NCI-H526 treated with DMSO at 0.1 percent for 48 hours (cell line): ENCODE measurements around the gene FGF5.
"Not testable (repeated sequence)": the region's sequence is repeated elsewhere in the genome, so short reads cannot be mapped to it uniquely, and the experiment has no call there.

ENCODE experiments used
- DNase-seq: peaks from one replicate; lab custom pipeline; 2025; lab: John Stamatoyannopoulos, UW

The FGF5 gene

DNA sequence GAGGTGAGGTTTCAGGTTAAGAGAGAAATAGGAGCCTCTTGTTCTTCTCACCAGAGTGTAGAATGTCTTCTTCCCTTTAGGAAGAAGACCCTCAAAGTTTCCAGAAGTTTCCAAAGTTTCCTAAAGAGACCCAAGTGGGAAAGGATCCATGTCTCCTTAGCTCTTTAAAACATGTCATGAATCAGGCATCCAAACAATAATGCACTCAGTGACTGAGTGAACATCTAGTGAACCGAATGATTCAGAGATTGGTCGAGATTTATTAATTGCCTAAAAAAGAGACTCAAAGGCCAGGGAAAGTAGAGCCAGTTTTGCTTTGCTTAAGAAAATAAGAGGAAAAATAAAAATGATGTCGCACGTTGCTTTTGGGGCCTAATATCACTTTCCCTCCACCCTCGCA, 29.4 kb downstream of the FGF5 start:
- no peak for DNase-seq

- no peak for DNase-seq
Measured at GRCh38 chr4:80301884-80302283, 35.4 kb downstream of the FGF5 start.

DNA sequence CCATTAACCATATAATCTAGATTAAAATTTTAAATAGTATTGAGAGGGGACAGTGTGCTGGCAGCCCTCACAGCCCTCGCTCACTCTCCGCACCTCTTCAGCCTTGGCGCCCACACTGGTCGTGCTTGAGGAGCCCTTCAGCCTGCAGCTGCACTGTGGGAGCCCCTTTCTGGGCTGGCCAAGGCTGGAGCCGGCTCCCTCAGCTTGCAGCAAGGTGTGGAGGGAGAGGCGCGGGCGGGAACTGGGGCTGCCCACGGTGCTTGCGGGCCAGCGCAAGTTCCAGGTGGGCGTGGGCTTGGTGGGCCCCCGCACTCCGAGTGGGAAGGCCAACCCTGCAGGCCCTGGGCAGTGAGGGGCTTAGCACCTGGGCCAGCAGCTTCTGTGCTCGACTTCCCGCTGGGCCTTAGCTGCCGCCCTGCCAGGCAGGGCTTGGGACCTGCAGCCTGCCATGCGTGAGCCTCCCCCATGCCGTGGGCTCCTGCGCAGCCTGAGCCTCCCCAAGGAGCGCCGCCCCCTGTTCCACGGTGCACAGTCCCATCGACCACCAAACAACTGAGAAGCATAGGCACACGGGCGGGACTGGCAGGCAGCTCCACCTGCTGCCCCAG, 36.3 kb downstream of the FGF5 start:
- no peak for DNase-seq

DNA sequence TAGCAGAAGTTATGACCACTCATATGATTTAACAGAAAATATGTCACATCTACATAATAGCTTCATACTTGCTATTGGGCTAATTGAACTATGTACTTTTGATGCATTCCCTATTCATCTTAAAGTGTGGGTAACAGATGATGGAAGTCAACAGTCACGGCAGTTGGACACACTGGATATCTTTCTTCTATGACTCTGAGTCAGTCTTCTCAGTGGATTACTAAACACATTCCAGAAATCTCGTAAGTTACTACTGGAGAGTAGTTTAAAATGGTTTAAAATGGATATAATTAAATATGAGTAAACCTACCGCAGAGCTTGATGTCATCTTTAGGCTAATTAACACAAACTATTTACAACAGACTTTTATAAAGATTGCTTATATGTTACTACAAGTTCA, 39.0 kb downstream of the FGF5 start:
- DNase-seq, result no peak

- no peak for DNase-seq
Measured at GRCh38 chr4:80306260-80306659, 39.8 kb downstream of the FGF5 start.

- peak; percentile 83 for DNase-seq
Measured at GRCh38 chr4:80307183-80307735, 40.8 kb downstream of the FGF5 start.

GRCh38 chr4:80307774-80308465, 41.5 kb downstream of the FGF5 start:
- DNase-seq, result no peak

DNA sequence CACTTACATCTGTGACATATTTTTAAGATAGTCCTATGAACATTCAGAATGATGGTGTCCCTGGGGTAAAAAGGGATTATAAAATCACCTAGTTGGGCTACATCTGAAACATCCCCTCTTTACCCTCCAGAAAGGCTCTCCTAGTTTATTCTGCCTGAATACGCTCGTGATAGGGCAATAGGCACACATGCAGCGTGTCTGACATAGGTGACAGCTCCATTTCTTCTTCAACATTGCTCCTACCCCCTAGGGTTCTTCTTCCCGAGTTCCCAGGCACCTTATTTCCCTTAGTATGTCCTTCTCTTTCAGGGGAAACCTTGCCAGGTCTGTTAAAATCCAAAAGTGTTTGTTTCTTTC, 42.0 kb downstream of the FGF5 start:
- no peak for DNase-seq

DNA sequence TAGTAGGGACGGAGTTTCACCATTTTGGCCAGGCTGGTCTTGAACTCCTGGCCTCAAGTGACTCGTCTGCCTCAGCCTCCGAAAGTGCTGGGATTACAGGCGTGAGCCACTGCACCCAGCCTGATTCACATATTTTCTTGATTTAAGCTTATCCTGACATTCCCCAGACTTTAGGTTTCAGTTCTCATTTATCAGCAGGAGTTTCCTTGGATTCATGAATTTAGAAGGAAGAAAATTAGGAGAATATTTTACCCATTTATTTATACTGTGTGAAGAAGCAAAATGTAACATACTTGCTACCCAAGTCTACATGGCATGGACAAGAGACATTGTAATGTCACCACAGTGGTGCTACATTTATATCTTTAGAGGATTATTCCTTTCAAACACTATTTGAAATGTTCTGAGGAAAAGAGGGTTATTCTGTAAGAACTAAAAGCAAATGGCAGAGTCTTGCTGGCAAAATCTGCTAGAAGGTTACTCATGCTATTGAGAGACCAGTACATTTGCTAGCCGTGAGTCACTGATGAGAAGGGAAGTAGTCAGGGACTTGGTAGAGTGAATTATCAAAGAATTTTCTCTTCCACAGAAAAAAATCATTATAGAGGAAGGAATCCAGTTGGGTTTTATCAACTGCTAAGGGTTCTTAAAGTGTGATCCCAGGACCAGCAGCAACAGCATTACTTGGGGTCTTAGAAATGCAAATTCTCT, 43.0 kb downstream of the FGF5 start:
- no peak for DNase-seq

- DNase-seq, result no peak
Measured at GRCh38 chr4:80311130-80311529, 44.7 kb downstream of the FGF5 start.

DNA sequence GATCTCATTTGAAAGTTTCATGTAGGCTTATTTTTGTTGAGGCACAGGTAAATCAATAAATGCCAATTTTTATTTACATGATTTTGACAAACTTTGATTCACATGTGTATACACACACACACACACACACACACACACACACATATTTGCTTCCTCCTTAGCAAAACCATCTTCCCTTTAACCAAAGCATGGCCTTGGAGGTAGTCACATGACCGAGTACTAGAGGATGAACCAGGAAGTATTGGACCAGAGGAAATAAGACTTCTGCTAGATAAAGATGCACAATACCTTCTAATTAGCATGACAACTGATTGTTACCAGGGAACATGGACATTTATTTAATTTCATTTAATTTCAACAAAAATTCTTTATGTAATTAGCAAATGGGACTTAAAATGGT, 45.7 kb downstream of the FGF5 start:
- no peak for DNase-seq

GRCh38 chr4:80313627-80314026, 47.2 kb downstream of the FGF5 start:
- DNase-seq, result no peak

DNA sequence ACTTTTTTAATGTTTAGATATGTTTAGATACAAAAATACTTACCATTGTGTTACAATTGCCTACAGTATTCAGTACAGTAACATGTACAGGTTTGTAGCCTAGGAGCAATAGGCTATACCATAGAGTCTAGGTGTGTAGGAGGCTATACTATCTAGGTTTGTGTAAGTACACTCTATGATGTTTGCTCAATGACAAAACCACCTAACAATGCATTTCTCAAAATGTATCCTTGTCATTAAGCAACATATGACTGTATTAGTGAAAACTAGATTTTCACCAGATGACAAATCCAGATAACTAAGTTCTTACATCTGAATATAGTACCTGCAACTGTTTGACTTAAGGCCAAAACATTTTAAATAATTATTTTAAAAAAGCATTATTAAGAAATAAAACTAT, 49.4 kb downstream of the FGF5 start:
- DNase-seq, result not testable (repeated sequence)

GRCh38 chr4:80321341-80321740, 54.9 kb downstream of the FGF5 start:
- no peak for DNase-seq

- no peak for DNase-seq
Measured at GRCh38 chr4:80321776-80322175, 55.3 kb downstream of the FGF5 start.

DNA sequence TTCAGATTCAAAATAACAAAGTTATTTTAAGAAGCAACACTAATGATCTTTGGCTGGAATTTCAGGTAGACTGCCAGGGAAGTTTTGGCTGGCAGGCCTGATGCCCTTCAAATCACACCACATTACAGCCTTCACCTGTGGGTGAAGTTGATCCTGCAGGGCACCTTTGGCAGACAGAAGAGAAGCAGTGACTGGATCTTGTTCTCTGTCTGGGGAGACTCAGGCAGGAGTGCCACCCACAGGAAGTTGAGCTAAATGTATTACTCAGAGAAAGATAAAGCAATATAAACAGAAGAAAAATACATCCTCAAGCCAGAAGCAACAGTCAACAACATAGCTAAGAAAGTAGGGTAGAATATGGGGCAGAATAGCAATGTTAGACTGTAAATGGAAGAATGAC, 56.3 kb downstream of the FGF5 start:
- no peak for DNase-seq

DNA sequence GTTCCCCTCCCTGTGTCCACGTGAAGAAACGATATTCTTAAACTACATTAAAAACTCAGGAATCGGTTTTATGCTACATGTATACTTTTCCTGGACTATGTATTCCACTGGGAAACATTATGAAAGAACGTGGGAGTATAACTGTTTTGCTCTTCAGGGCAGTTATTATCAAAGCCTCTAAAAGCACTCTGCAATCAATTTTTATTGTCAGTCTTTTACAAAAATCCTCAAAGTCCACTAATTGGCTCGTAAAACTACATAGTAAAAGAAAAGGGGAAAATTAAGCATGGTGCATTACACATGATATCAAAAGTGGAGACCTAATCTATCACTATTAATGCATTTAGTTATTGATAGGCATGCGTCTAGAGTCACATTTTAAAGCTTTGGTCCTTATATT, 57.7 kb downstream of the FGF5 start:
- no peak for DNase-seq

DNA sequence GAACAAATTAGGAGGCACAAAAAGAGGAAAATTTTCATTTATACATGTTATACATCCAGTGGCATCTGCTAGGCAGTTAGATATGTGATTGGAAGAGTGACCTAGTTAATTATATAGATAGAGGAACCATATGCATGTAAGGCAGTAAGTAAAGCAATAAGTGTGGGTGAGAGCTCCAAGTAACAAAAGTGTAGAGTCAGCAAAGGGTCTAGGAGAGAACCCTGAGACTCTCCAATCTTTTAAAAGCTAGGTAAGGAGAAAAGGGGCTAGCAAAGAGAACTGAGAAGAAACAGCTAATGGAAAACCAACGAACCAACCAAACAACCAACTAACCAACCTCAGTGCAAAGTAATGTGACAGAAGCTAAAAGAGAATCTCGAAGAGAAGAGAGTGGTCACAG, 65.2 kb downstream of the FGF5 start:
- no peak for DNase-seq

GRCh38 chr4:80333121-80333520, 66.7 kb downstream of the FGF5 start:
- no peak for DNase-seq

- DNase-seq, result no peak
Measured at GRCh38 chr4:80334568-80334967, 68.1 kb downstream of the FGF5 start.

- DNase-seq, result no peak
Measured at GRCh38 chr4:80335226-80335553, 68.7 kb downstream of the FGF5 start.

DNA sequence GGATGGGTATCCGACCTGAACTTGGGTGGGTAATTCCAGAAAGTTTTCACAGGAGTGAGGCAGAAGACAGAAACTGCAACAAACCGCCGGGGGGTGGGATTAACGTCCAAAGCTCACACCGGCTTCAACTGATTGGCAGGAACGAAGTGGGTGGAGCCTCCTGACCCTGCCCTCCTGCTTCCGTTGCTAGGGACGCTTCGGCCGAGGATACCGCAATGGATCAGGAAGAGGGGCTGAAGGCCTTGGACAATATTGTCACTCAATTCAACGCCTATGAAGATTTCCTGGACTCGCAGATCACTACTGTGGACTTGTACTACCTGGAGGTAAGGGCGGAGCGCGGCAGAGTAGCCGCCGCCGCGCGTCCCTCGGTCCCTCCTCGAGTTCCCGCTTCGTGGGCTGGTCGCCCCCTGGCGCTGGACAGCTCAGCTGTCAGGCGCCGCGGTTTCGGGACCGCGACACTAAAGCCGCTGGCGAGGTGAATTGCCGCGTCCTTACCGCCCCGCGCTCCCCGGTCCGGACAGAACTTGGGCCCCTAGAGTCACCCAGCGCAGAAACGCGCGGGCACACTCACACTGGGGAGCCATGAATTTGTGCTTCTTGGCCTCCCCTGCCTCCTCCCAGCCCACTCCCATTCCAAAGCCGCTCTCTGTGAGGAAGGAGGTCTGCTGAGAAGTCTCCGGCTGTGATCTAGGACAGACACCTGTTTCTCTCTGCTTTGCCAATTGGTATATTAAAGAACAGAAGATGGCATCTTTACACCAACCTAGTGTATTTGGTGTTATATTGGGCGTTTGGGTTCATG, 69.3 kb downstream of the FGF5 start, which contains the start of gene CFAP299:
TSS of gene CFAP299 (plus strand) at position 177 of the 805 bp plus-strand sequence.
- no peak for DNase-seq
